ENCODE data around the gene ST3GAL2. TPM values are rescaled to one million over a fixed set of nuclear protein-coding genes. Genes with fewer than 3 reads are reported as not detected.

The ST3GAL2 gene
- total and polyA plus RNA-seq, 2 donors (not counting 3 experiments of a cell fraction or from before 2014, with no cell fraction given): 23.0 to 50.4 TPM

GRCh38 chr16:70484867-70485266 lies 46.0 kb upstream of the ST3GAL2 start:
- dilution Hi-C loops (cut with MboI; ENCODE audit: extremely low pct_ligation_motif_present, low sequenced_read_pairs) (no loop called here), intact Hi-C loops (cut with micrococcal nuclease) (no loop called here)
- DNase-seq (ENCODE audit: low read depth, low spot score) (no peak), FAIRE-seq (no peak)
- Histone ChIP-seq H3K79me2 (ENCODE audit: control insufficient read depth, insufficient read depth, low read length) (no peaks in the 10 kb centered on the region), H3K9ac (replicated peaks; ENCODE audit: extremely low read depth, insufficient read depth, low read length) (no peak overlapping the region), H3K4me3 (replicated peaks in 1 of 3; ENCODE audit: insufficient read depth in 1 of 3, low read depth in 1 of 3, low read length in 3 of 3) (no peak overlapping the region), H3K9me3 (replicated peaks; ENCODE audit: control insufficient read depth, insufficient read depth, low read length) (no peaks in the 10 kb centered on the region), H3K4me2 (ENCODE audit: insufficient read depth, low read length) (no peak overlapping the region), H3K27ac (ENCODE audit: insufficient read depth, low read depth, low read length) (no peak overlapping the region), H2AFZ (ENCODE audit: low read depth, low read length) (no peak overlapping the region), H3K27me3 (ENCODE audit: control insufficient read depth in 2 of 2, insufficient read depth in 2 of 2, low read length in 2 of 2) (no peaks in the 10 kb centered on the region), H3K9me1 (replicated peaks; ENCODE audit: control insufficient read depth, extremely low read depth, insufficient read depth, low read length) (no peaks in the 10 kb centered on the region), H3K4me1 (ENCODE audit: control insufficient read depth, extremely low read depth, insufficient read depth, low read length) (no peaks in the 10 kb centered on the region), H3K36me3 (ENCODE audit: control insufficient read depth in 2 of 2, extremely low read depth in 1 of 2, insufficient read depth in 2 of 2, low read length in 2 of 2) (peaks cover 0 to 34% of the 10 kb centered on the region in 2 experiments), H4K20me1 (replicated peaks; ENCODE audit: control insufficient read depth, extremely low read depth, insufficient read depth, low read length) (no peaks in the 10 kb centered on the region)
- CTCF ChIA-PET: interaction anchor here (0.6 kb wide), 1 partner anchor 20 kb away, joined by 3 read pairs; no protein-coding TSS in a partner anchor
- BruUV-seq (replicated peaks): no TSS peak
- TF ChIP-seq MYC (IDR thresholded peaks at IDR 0.05; ENCODE audit: low read depth, low read length) (no peak), POLR2A (IDR thresholded peaks at IDR 0.05; ENCODE audit: low read depth, low read length) (no peak), JUN (IDR thresholded peaks at IDR 0.05; ENCODE audit: borderline replicate concordance, insufficient read depth, insufficient read length, low read depth) (no peak), GATA2 (IDR thresholded peaks at IDR 0.05; ENCODE audit: insufficient read depth, insufficient read length, low read depth, low read length) (no peak), EZH2 (IDR thresholded peaks at IDR 0.05; ENCODE audit: borderline replicate concordance, low read depth, low read length, severe bottlenecking) (no peak), FOS (IDR thresholded peaks at IDR 0.05; ENCODE audit: borderline replicate concordance, insufficient read depth, low read length) (no peak), CTCF (IDR thresholded peaks at IDR 0.05; ENCODE audit: extremely low read depth in 1 of 2, insufficient read depth in 1 of 2, low read depth in 1 of 2, low read length in 2 of 2) (no peak), POLR2AphosphoS5 (IDR thresholded peaks at IDR 0.05; ENCODE audit: insufficient read depth, low read depth, low read length) (no peak), MAX (IDR thresholded peaks at IDR 0.05; ENCODE audit: insufficient read depth, insufficient read length) (no peak)
- POLR2A ChIA-PET: interaction anchor here (0.6 kb wide), 1 partner anchor 21 kb away, joined by 3 read pairs; no protein-coding TSS in a partner anchor

All from endothelial cell of umbilical vein (primary cell).